ENCODE measurements around the gene OLFM1.

The OLFM1 gene

DNA sequence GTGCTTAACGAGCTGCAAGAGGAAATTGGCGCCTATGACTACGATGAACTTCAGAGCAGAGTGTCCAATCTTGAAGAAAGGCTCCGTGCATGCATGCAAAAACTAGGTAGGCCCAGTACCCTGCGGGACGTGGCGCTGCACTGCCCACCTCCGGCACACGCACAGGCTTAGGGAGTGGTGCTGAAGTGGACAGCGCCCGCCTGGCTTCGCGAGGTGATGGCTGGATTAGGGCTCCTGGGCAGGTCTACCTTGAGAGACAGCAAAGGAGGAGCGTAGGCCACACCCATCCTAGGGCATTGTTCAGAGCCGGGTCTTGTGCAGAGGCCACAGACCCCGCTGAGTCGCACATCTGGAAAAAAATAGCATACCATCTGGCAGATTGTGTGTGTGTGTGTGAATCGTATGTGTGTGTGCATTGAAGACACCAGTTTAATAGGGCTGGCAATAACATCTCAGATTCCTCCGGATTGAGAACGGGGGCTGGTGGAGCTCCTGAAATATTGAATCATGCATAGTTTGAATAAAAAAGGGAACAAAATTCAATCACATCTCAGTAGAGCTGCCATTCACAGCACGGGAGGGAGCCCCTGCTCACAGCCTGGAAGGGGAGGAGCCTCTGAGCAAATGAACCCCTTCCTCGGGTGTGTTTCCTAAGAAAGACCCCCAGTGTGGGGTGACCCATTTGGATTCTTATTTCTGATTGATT, 11.1 kb downstream of the OLFM1 start:
- TF ChIP-seq, protein P1, sequence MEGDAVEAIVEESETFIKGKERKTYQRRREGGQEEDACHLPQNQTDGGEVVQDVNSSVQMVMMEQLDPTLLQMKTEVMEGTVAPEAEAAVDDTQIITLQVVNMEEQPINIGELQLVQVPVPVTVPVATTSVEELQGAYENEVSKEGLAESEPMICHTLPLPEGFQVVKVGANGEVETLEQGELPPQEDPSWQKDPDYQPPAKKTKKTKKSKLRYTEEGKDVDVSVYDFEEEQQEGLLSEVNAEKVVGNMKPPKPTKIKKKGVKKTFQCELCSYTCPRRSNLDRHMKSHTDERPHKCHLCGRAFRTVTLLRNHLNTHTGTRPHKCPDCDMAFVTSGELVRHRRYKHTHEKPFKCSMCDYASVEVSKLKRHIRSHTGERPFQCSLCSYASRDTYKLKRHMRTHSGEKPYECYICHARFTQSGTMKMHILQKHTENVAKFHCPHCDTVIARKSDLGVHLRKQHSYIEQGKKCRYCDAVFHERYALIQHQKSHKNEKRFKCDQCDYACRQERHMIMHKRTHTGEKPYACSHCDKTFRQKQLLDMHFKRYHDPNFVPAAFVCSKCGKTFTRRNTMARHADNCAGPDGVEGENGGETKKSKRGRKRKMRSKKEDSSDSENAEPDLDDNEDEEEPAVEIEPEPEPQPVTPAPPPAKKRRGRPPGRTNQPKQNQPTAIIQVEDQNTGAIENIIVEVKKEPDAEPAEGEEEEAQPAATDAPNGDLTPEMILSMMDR (IDR thresholded peaks at IDR 0.05; ENCODE audit: insufficient read depth, low read depth, low read length, missing control alignments): no peak
- peak; percentile 3 for DNase-seq (ENCODE audit: low read depth)
- no peak overlapping the region for H3K4me3 ChIP-seq (ENCODE audit: low read length)

DNA sequence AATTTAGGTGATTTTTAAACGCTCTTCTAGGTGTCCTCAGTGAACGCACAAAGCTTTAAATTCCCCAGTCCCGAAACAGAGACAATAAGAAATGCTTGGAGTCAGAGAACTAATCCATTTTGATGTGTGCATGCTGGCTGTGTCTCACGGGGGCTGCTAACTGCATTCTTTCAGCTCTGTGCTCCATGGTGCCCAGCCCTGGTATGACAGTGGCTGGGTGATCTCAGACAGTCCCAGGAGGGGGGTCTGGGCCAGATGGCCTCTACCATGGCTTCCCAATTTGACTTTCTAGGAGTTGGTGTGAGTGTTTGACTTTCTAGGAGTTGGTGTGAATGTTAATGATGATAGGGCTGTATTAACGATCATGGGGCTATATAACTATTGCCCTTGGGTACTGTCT, 12.1 kb downstream of the OLFM1 start:
- TF ChIP-seq, protein P1 (IDR thresholded peaks at IDR 0.05; ENCODE audit: insufficient read depth, low read depth, low read length, missing control alignments): no peak

DNA sequence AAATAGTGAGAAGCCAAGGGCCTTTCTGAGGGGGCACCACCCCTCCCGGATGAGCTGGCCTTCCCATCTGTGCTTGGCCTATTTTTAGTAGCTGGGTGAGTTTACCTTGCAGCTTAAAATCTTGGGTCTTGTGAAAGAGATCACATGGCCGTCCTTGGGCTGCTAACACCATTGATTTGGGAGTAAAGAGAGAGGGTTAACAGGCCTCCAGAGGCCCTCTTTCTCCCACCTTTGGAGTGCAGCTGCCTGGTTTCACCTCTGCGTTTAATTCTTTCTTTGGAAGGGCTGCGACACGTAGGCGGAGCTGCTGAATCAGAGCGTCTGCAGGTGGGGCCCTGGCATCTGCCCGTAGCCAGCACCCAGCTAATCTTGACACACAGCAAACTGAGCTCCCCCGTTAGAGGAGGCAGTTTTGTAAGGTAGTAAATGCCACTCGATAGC, 12.8 kb downstream of the OLFM1 start:
- TF ChIP-seq, protein P1 (IDR thresholded peaks at IDR 0.05; ENCODE audit: insufficient read depth, low read depth, low read length, missing control alignments): no peak
- H3K4me3 ChIP-seq (ENCODE audit: low read length): no peak overlapping the region
- DNase-seq (ENCODE audit: low read depth): no peak

More for the DNA sequence above, 12.1 kb downstream of the OLFM1 start:
- no peak overlapping the region for H3K4me3 ChIP-seq (ENCODE audit: low read length)
- no peak for DNase-seq (ENCODE audit: low read depth)

DNA sequence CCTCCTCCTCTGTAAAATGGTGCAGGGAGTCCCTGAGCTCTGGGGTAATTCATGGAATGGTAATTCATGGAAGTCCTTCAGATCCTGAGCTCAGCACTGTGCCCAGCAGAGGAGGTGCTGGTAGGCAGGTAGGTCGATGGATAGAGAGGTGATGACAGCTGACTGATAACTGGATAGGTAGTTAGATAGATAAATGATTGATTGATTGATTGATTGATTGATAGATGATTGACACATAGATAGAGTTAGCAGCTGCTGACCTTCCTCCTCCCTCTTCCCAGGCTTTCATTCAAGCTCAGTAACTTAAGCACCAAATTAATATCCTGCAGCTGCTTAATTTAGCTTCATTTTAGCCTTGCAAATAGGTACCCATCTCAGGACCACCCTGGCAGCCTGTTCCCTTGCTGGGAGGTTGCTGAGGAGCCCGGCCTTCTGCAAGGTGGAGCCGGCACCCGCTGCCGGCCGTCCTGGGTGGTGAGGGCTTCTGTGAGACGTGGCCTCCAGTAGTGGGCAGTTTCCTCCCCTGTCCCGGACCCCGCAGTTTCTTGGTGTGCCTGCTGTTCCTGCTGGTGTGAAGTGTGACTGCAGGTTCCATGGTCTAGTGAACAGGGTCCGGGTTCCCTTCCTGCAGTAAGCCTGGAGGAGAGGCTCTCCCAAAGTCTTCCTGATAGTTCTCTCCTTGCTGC, 13.4 kb downstream of the OLFM1 start:
- TF ChIP-seq, protein P1 (IDR thresholded peaks at IDR 0.05; ENCODE audit: insufficient read depth, low read depth, low read length, missing control alignments): no peak
- no peak overlapping the region for H3K4me3 ChIP-seq (ENCODE audit: low read length)
- no peak for DNase-seq (ENCODE audit: low read depth)

DNA sequence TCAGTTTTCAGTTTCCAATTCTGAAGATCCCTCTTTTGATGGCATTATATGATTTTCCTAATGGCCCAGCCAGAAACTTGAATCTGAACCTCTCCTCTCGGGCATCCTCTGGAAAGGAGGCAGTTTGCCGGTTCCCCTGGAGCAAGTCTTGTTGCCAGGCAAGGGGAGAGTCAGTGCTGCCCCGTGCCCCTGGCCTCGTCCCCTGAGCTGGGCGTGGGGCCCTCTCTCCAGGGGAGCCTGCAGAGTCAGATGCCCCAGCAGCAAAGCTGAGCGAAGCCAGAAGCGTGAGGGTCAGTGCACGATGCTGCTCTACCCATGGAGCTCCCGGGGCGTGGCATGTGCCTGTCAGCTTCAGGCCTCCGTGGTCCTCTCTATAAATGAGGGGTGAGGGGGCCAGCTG, 14.0 kb downstream of the OLFM1 start:
- DNase-seq (ENCODE audit: low read depth): no peak
- no peak overlapping the region for H3K4me3 ChIP-seq (ENCODE audit: low read length)
- TF ChIP-seq, protein P1 (IDR thresholded peaks at IDR 0.05; ENCODE audit: insufficient read depth, low read depth, low read length, missing control alignments): no peak

- no peak for DNase-seq (ENCODE audit: low read depth)
These were observed 14.5 kb downstream of the OLFM1 start for GRCh38 chr9:135101926-135102325.

More at GRCh38 chr9:135101926-135102325, 14.5 kb downstream of the OLFM1 start:
- no peak overlapping the region for H3K4me3 ChIP-seq (ENCODE audit: low read length)
- TF ChIP-seq, protein P1 (IDR thresholded peaks at IDR 0.05; ENCODE audit: insufficient read depth, low read depth, low read length, missing control alignments): no peak

Measured in epithelial cell of esophagus (primary cell).